Activated naive CD4-positive, alpha-beta T cell treated with anti-CD3 and anti-CD28 coated beads, Interleukin-2, amount 50 U/mL, for 16 hours (primary cell): ENCODE data around the gene STX1A.
A peak's percentile ranks its signal among the peaks of the same experiment; 100 is the strongest.
"Not testable (repeated sequence)": the region's sequence is repeated elsewhere in the genome, so short reads cannot be mapped to it uniquely, and the experiment has no call there.

Experiments used
- DNase-seq: peaks from one replicate; pipeline ENCODE4 v3.0.0-alpha.2; 2020

The STX1A gene

GRCh38 chr7:73680501-73680900, 39.0 kb downstream of the STX1A start:
- DNase-seq, result no peak

- no peak for DNase-seq
Observed at GRCh38 chr7:73679709-73680108, 39.8 kb downstream of the STX1A start.

GRCh38 chr7:73678862-73679261, 40.6 kb downstream of the STX1A start:
- no peak for DNase-seq

GRCh38 chr7:73676062-73676461, 43.4 kb downstream of the STX1A start:
- DNase-seq, result not testable (repeated sequence)

- no peak for DNase-seq
Observed at GRCh38 chr7:73674468-73675124, 44.9 kb downstream of the STX1A start.

GRCh38 chr7:73671857-73672445, 47.5 kb downstream of the STX1A start:
- DNase-seq, result no peak

- DNase-seq, result no peak
Observed at GRCh38 chr7:73671322-73671661, 48.2 kb downstream of the STX1A start.

GRCh38 chr7:73669858-73670385, 49.5 kb downstream of the STX1A start:
- DNase-seq, result no peak

- no peak for DNase-seq
Observed at GRCh38 chr7:73669288-73669701, 50.2 kb downstream of the STX1A start.

GRCh38 chr7:73668886-73669230, 50.6 kb downstream of the STX1A start:
- DNase-seq, result no peak

GRCh38 chr7:73668103-73668885, 51.2 kb downstream of the STX1A start:
- DNase-seq, result no peak

GRCh38 chr7:73667344-73668102, 51.9 kb downstream of the STX1A start, which contains the start of gene VPS37D:
VPS37D (plus strand) TSS chr7:73667831; CDS start chr7:73667959, 128 bp downstream.
- peak; percentile 92 for DNase-seq

- DNase-seq, result no peak
Observed at GRCh38 chr7:73663033-73663432, 56.4 kb downstream of the STX1A start.

GRCh38 chr7:73660594-73660993, 58.9 kb downstream of the STX1A start:
- DNase-seq, result not testable (repeated sequence)

GRCh38 chr7:73659983-73660382, 59.5 kb downstream of the STX1A start:
- DNase-seq, result no peak

GRCh38 chr7:73655309-73655708, 64.2 kb downstream of the STX1A start:
- DNase-seq, result not testable (repeated sequence)

GRCh38 chr7:73652541-73652949, 66.9 kb downstream of the STX1A start:
- DNase-seq, result no peak

GRCh38 chr7:73650524-73650923, 68.9 kb downstream of the STX1A start:
- DNase-seq, result no peak

GRCh38 chr7:73649576-73649975, 69.9 kb downstream of the STX1A start:
- no peak for DNase-seq
